ENCODE measurements around the gene LSAMP. TPM values are rescaled to one million over a fixed set of nuclear protein-coding genes. Genes with fewer than 3 reads are reported as not detected.

Gene LSAMP
- total RNA-seq, 1 experiment from 2014 or later, result 5.7 TPM

DNA sequence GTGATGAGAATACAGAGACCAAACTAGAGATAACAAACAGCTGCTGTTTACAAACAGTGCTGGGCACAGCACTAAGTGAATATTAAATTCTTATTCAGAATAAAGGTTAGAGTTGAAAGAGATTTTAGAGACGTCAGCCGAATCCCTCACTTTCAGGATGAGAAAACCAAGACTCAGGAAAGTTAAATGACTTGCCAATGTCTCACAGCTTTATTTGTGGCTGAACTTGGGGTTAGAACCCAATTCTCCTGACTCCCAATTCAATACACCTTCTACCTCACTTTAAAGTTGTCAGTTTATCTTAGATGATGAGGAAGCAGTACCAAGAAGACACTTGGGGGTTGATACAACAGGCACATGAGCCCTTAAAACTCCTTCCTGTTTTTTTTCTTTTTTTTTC is 641.1 kb downstream of the LSAMP start:
- peaks cover 15% of the 10 kb centered on the region for H3K9me3 Mint-ChIP-seq
- H3K27ac Mint-ChIP-seq, result peak overlapping the region; percentile 30; the same call in 1 of the 2 replicates
- CTCF ChIA-PET, result interaction anchor here (2.4 to 2.7 kb wide), 2 partner anchors 11 to 20 kb away, joined by 11 to 13 read pairs; no protein-coding TSS in a partner anchor
- ATAC-seq (no peak), DNase-seq (ENCODE audit: low spot score) (no peak)
- 0 out of 2 replicates have a peak, but pooled peaks cover 4% of the 10 kb centered on the region for H3K27me3 Mint-ChIP-seq (ENCODE audit: low read depth)
- POLR2A ChIA-PET, result no interaction called here
- TF ChIP-seq, protein P1, sequence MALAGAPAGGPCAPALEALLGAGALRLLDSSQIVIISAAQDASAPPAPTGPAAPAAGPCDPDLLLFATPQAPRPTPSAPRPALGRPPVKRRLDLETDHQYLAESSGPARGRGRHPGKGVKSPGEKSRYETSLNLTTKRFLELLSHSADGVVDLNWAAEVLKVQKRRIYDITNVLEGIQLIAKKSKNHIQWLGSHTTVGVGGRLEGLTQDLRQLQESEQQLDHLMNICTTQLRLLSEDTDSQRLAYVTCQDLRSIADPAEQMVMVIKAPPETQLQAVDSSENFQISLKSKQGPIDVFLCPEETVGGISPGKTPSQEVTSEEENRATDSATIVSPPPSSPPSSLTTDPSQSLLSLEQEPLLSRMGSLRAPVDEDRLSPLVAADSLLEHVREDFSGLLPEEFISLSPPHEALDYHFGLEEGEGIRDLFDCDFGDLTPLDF (CRISPR knock-in tag; IDR thresholded peaks at IDR 0.05), result no peak
- TF ChIP-seq, protein P2, sequence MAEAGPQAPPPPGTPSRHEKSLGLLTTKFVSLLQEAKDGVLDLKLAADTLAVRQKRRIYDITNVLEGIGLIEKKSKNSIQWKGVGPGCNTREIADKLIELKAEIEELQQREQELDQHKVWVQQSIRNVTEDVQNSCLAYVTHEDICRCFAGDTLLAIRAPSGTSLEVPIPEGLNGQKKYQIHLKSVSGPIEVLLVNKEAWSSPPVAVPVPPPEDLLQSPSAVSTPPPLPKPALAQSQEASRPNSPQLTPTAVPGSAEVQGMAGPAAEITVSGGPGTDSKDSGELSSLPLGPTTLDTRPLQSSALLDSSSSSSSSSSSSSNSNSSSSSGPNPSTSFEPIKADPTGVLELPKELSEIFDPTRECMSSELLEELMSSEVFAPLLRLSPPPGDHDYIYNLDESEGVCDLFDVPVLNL (CRISPR knock-in tag; IDR thresholded peaks at IDR 0.05; ENCODE audit: borderline replicate concordance, low read depth), result no peak
- TF ChIP-seq SOX15 (CRISPR knock-in tag; IDR thresholded peaks at IDR 0.05), result no peak
- no peak for TF ChIP-seq ZNF121 (CRISPR knock-in tag; IDR thresholded peaks at IDR 0.05)
- TF ChIP-seq, protein P3, sequence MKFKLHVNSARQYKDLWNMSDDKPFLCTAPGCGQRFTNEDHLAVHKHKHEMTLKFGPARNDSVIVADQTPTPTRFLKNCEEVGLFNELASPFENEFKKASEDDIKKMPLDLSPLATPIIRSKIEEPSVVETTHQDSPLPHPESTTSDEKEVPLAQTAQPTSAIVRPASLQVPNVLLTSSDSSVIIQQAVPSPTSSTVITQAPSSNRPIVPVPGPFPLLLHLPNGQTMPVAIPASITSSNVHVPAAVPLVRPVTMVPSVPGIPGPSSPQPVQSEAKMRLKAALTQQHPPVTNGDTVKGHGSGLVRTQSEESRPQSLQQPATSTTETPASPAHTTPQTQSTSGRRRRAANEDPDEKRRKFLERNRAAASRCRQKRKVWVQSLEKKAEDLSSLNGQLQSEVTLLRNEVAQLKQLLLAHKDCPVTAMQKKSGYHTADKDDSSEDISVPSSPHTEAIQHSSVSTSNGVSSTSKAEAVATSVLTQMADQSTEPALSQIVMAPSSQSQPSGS (CRISPR knock-in tag; IDR thresholded peaks at IDR 0.05; ENCODE audit: borderline replicate concordance, low read depth), result no peak
- no peak for TF ChIP-seq MYBL2 (CRISPR knock-in tag; IDR thresholded peaks at IDR 0.05)
- TF ChIP-seq, protein P4, sequence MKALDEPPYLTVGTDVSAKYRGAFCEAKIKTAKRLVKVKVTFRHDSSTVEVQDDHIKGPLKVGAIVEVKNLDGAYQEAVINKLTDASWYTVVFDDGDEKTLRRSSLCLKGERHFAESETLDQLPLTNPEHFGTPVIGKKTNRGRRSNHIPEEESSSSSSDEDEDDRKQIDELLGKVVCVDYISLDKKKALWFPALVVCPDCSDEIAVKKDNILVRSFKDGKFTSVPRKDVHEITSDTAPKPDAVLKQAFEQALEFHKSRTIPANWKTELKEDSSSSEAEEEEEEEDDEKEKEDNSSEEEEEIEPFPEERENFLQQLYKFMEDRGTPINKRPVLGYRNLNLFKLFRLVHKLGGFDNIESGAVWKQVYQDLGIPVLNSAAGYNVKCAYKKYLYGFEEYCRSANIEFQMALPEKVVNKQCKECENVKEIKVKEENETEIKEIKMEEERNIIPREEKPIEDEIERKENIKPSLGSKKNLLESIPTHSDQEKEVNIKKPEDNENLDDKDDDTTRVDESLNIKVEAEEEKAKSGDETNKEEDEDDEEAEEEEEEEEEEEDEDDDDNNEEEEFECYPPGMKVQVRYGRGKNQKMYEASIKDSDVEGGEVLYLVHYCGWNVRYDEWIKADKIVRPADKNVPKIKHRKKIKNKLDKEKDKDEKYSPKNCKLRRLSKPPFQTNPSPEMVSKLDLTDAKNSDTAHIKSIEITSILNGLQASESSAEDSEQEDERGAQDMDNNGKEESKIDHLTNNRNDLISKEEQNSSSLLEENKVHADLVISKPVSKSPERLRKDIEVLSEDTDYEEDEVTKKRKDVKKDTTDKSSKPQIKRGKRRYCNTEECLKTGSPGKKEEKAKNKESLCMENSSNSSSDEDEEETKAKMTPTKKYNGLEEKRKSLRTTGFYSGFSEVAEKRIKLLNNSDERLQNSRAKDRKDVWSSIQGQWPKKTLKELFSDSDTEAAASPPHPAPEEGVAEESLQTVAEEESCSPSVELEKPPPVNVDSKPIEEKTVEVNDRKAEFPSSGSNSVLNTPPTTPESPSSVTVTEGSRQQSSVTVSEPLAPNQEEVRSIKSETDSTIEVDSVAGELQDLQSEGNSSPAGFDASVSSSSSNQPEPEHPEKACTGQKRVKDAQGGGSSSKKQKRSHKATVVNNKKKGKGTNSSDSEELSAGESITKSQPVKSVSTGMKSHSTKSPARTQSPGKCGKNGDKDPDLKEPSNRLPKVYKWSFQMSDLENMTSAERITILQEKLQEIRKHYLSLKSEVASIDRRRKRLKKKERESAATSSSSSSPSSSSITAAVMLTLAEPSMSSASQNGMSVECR (CRISPR knock-in tag; IDR thresholded peaks at IDR 0.05; ENCODE audit: borderline replicate concordance), result no peak
- no peak for TF ChIP-seq ATF3 (CRISPR knock-in tag; conservative IDR thresholded peaks at IDR 0.05)
- TF ChIP-seq ZNF219 (CRISPR knock-in tag; IDR thresholded peaks at IDR 0.05; ENCODE audit: borderline replicate concordance), result no peak
- no peak for TF ChIP-seq CBFB (CRISPR knock-in tag; IDR thresholded peaks at IDR 0.05; ENCODE audit: low read depth)
- TF ChIP-seq TEAD1 (CRISPR knock-in tag; IDR thresholded peaks at IDR 0.05), result no peak
- TF ChIP-seq, protein P5, sequence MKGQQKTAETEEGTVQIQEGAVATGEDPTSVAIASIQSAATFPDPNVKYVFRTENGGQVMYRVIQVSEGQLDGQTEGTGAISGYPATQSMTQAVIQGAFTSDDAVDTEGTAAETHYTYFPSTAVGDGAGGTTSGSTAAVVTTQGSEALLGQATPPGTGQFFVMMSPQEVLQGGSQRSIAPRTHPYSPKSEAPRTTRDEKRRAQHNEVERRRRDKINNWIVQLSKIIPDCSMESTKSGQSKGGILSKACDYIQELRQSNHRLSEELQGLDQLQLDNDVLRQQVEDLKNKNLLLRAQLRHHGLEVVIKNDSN (CRISPR knock-in tag; IDR thresholded peaks at IDR 0.05), result no peak
- H3K36me3 Mint-ChIP-seq, result peaks cover 15% of the 10 kb centered on the region
- H3K4me3 Mint-ChIP-seq, result no peak overlapping the region
- peaks cover 65% of the 10 kb centered on the region for H3K4me1 Mint-ChIP-seq

DNA sequence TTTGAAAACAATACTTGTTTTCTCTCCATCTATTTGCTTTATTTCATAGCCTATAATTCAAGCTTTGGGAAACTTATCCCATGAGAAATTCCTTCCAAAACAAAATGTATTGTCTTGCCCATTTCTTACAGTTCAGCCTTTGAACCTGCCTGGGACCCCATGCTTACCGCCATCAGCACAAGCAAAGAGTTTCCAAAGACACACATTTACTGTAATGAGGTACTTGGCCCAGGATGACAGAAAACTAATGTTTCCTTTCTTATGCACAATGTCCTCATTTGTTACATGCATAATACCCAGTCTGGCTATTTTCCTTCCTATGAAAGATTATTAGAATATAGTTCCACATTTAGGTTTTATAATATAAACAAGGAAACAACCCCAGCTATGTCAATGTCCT is 641.6 kb downstream of the LSAMP start:
- TF ChIP-seq ZMAT4 (CRISPR knock-in tag; IDR thresholded peaks at IDR 0.05), result 0 out of 2 replicates have a peak, but pooled peaks have one; percentile 25
- no peak for TF ChIP-seq NR2C2 (CRISPR knock-in tag; IDR thresholded peaks at IDR 0.05)
- H3K9me3 Mint-ChIP-seq, result peaks cover 19% of the 10 kb centered on the region
- POLR2A ChIA-PET, result no interaction called here
- H3K27me3 Mint-ChIP-seq (ENCODE audit: low read depth), result 0 out of 2 replicates have a peak, but pooled peaks cover 4% of the 10 kb centered on the region
- DNase-seq (ENCODE audit: low spot score) (no peak), ATAC-seq (peak; percentile 77)
- H3K4me1 Mint-ChIP-seq, result peaks cover 71% of the 10 kb centered on the region
- H3K27ac Mint-ChIP-seq, result peak overlapping the region; percentile 35; the same call in 1 of the 2 replicates
- CTCF ChIA-PET, result interaction anchor here (2.7 kb wide), 1 partner anchor 19 kb away, joined by 13 read pairs; no protein-coding TSS in a partner anchor
- H3K4me3 Mint-ChIP-seq, result peak overlapping the region; percentile 1; the same call in 1 of the 2 replicates
- H3K36me3 Mint-ChIP-seq, result peaks cover 15% of the 10 kb centered on the region
